ENCODE results near the gene OR1M1. TPM values are rescaled to one million over a fixed set of nuclear protein-coding genes. Genes with fewer than 3 reads are reported as not detected.
"Not testable (repeated sequence)": the region's sequence is repeated elsewhere in the genome, so short reads cannot be mapped to it uniquely, and the experiment has no call there.

OR1M1 gene
- total and polyA plus RNA-seq, 9 donors: 0.34 TPM; not detected in 8

GRCh38 chr19:9043524-9043923 lies 43.3 kb upstream of the OR1M1 start:
- 83 to 90% (median 84%) methylated on average over 5 of the region's 5 CpGs for WGBS, 3 donors
- Histone ChIP-seq H3K4me1 (ENCODE audit: insufficient read depth) (no peaks in the 10 kb centered on the region), H3K9me3 (no peaks in the 10 kb centered on the region), H3K27ac (no peak overlapping the region), H3K36me3 (no peaks in the 10 kb centered on the region), H3K4me3 (no peak overlapping the region), H3K27me3 (no peaks in the 10 kb centered on the region)
- TF ChIP-seq CTCF (IDR thresholded peaks at IDR 0.05) (no peak), EP300 (IDR thresholded peaks at IDR 0.05) (no peak), POLR2A (IDR thresholded peaks at IDR 0.05) (no peak)
- no peak for DNase-seq
- intact Hi-C loops (cut with DNase I): no loop called here

- Histone ChIP-seq H3K9me3 (no peaks in the 10 kb centered on the region), H3K4me3 (no peak overlapping the region), H3K27ac (no peak overlapping the region), H3K27me3 (no peaks in the 10 kb centered on the region), H3K36me3 (no peaks in the 10 kb centered on the region), H3K4me1 (ENCODE audit: insufficient read depth) (no peaks in the 10 kb centered on the region)
- TF ChIP-seq CTCF (IDR thresholded peaks at IDR 0.05) (no peak), POLR2A (IDR thresholded peaks at IDR 0.05) (no peak), EP300 (IDR thresholded peaks at IDR 0.05) (no peak)
- DNase-seq: no peak
- WGBS, 3 donors: 62 to 73% (median 64%) methylated on average over 3 of the region's 3 CpGs
- intact Hi-C loops (cut with DNase I): no loop called here
Observed at GRCh38 chr19:9044449-9044848, 42.4 kb upstream of the OR1M1 start.

GRCh38 chr19:9046694-9047093 lies 40.2 kb upstream of the OR1M1 start:
- H3K27me3 ChIP-seq: no peaks in the 10 kb centered on the region
- no peak overlapping the region for H3K4me3 ChIP-seq
- H3K27ac ChIP-seq: no peak overlapping the region
- TF ChIP-seq POLR2A (IDR thresholded peaks at IDR 0.05) (no peak), CTCF (IDR thresholded peaks at IDR 0.05) (no peak), EP300 (IDR thresholded peaks at IDR 0.05) (no peak)
- WGBS, 3 donors: 59 to 73% (median 63%) methylated on average over 4 of the region's 4 CpGs
- intact Hi-C loops (cut with DNase I): no loop called here
- no peaks in the 10 kb centered on the region for H3K4me1 ChIP-seq (ENCODE audit: insufficient read depth)
- no peaks in the 10 kb centered on the region for H3K36me3 ChIP-seq
- H3K9me3 ChIP-seq: no peaks in the 10 kb centered on the region
- DNase-seq: no peak

- no peaks in the 10 kb centered on the region for H3K36me3 ChIP-seq
Observed at GRCh38 chr19:9052894-9053293, 34.0 kb upstream of the OR1M1 start.

GRCh38 chr19:9053674-9054073 lies 33.2 kb upstream of the OR1M1 start:
- DNase-seq; H3K36me3 ChIP-seq; H3K4me3 ChIP-seq; H3K9me3 ChIP-seq; intact Hi-C loops (cut with DNase I); H3K27ac ChIP-seq; H3K27me3 ChIP-seq; H3K4me1 ChIP-seq (ENCODE audit: insufficient read depth): not testable (repeated sequence)
- WGBS, 3 donors: 92 to 95% (median 95%) methylated on average over 6 of the region's 6 CpGs

More at GRCh38 chr19:9052894-9053293, 34.0 kb upstream of the OR1M1 start:
- Histone ChIP-seq H3K27ac (no peak overlapping the region), H3K4me1 (ENCODE audit: insufficient read depth) (no peaks in the 10 kb centered on the region), H3K4me3 (no peak overlapping the region), H3K27me3 (no peaks in the 10 kb centered on the region), H3K9me3 (no peaks in the 10 kb centered on the region)
- TF ChIP-seq POLR2A (IDR thresholded peaks at IDR 0.05): no peak
- TF ChIP-seq CTCF (IDR thresholded peaks at IDR 0.05): no peak
- no peak for TF ChIP-seq EP300 (IDR thresholded peaks at IDR 0.05)
- 81 to 89% (median 83%) methylated on average over 4 of the region's 4 CpGs for WGBS, 3 donors
- no peak for DNase-seq
- intact Hi-C loops (cut with DNase I): no loop called here
